OCI-LY3 (cell line): Measurements from ENCODE around the gene FAM117B.
"Not testable (repeated sequence)": the region's sequence is repeated elsewhere in the genome, so short reads cannot be mapped to it uniquely, and the experiment has no call there.

Experiments
- H2AFZ ChIP-seq: fragments of 200-600, 300-600 bp; shearing (Covaris generic); 2 replicates; pipeline ENCODE4 v1.6.0; 2014; ENCODE audit warnings: antibody characterized with exemption, low read depth, low read length
- H3K27ac ChIP-seq: fragments of 200-600, 300-600 bp; sonication (generic); 2 replicates; pipeline ENCODE4 v1.5.1; 2014; ENCODE audit warnings: mild to moderate bottlenecking, low read length, moderate library complexity, mixed read lengths
- H3K27me3 ChIP-seq: fragments of 200-600, 300-600 bp; sonication (generic); 2 replicates; pipeline ENCODE4 v1.6.1; 2014; ENCODE audit warnings: low read depth, low read length, mixed read lengths
- H3K36me3 ChIP-seq: fragments of 200-600, 300-600 bp; sonication (generic); replicated peaks from 2 replicates; pipeline ENCODE3; 2014; ENCODE audit warnings: low read depth, low read length, mixed read lengths
- H3K4me1 ChIP-seq: fragments of 300-600, 200-600 bp; sonication (generic); 2 replicates; pipeline ENCODE4 v1.6.1; 2014; ENCODE audit warnings: low read length, mixed read lengths
- H3K4me2 ChIP-seq: fragments of 200-600, 300-600 bp; sonication (generic); 2 replicates; pipeline ENCODE4 v1.6.1; 2014; ENCODE audit warnings: low read length, mixed read lengths
- H3K4me3 ChIP-seq: fragments of 300-600, 200-600 bp; sonication (generic); 2 replicates; pipeline ENCODE4 v1.5.1; 2014; ENCODE audit warnings: antibody characterized with exemption, mild to moderate bottlenecking, low read length, moderate library complexity
- H3K79me2 ChIP-seq: fragments of 300-600, 200-600 bp; shearing (Covaris generic); 2 replicates; pipeline ENCODE4 v1.6.1; 2014; ENCODE audit warnings: mild to moderate bottlenecking, low read length, mixed read lengths
- H3K9ac ChIP-seq: fragments of 300-600, 200-600 bp; shearing (Covaris generic); 2 replicates; pipeline ENCODE4 v1.6.0; 2014; ENCODE audit warnings: mild to moderate bottlenecking, low read length, moderate library complexity
- H3K9me3 ChIP-seq: fragments of 200-600, 300-600 bp; shearing (Covaris generic); 2 replicates; pipeline ENCODE4 v1.6.1; 2014; ENCODE audit warnings: low read length, mixed read lengths; ENCODE audit not compliant: insufficient read depth
- H4K20me1 ChIP-seq: fragments of 200-600, 300-600 bp; sonication (generic); 2 replicates; pipeline ENCODE4 v1.6.1; 2016; ENCODE audit warnings: low read length, mixed read lengths; ENCODE audit not compliant: insufficient read depth
- CTCF ChIP-seq: fragments of 200-600, 300-600 bp; sonication (generic); IDR thresholded peaks from 2 replicates; pipeline ENCODE4 v1.5.1; 2014; ENCODE audit warnings: antibody characterized with exemption, low read length, low read depth
- EZH2phosphoT487 ChIP-seq: fragments of 200-600 bp; shearing (Covaris generic); IDR thresholded peaks from 2 replicates; pipeline ENCODE4 v1.6.1; 2018; ENCODE audit warnings: antibody characterized with exemption, mixed run types, low read depth

The FAM117B gene

DNA sequence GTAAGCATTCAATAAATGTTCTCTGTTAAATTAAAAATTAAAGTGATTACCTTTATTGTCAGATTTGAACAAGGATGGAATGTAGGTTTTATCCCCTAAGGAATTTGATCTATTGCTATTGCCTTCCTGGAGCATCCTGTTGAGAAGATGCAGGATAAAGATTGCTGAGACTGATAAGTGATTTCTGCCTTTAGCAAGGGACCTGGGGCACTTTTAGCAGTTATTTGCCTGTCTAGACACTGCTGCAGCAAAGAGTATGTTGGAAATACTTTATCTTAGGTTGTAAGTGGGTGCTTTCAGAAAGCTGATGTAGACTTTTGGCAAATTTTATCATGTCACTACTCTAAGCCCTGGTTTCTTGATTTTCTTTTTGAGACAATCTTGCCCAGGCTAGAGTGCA lies 69.5 kb downstream of the FAM117B start:
- Histone ChIP-seq H3K36me3 (no peaks in the 10 kb centered on the region), H4K20me1 (0 out of 2 replicates have a peak, but pooled peaks cover 8% of the 10 kb centered on the region), H2AFZ (no peak overlapping the region), H3K27me3 (no peaks in the 10 kb centered on the region), H3K4me2 (no peak overlapping the region), H3K9ac (no peak overlapping the region), H3K4me1 (no peaks in the 10 kb centered on the region), H3K9me3 (no peaks in the 10 kb centered on the region), H3K27ac (no peak overlapping the region), H3K79me2 (0 out of 2 replicates have a peak, but pooled peaks cover 3% of the 10 kb centered on the region), H3K4me3 (no peak overlapping the region)
- no peak for TF ChIP-seq CTCF
- no peak for TF ChIP-seq EZH2phosphoT487

DNA sequence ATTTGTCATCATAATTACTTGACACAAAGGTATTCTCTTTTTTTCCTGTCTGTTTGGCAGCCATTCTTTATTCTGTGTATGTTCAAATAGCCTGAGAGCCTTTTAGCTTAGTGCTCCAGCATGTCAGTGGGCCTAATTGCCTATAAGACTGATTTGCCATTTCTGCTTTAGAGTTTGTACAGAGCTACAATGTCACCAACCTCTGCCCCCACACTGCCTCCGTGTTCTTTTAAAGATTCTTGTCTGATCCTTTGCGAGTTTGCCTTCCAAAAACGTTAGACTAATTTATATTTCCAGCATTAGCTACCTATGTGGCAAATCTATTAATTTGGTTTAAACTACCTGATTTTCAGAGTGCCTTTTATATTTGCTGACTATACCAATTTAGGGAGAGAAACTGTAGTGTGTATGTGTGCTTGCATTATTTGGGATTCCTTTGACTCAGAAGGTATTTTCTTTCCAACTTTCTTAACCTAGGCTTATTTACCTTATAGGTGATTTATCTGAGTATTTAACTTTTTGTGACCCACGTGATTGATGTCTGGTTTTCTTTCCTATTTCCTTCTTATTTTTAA lies 70.8 kb downstream of the FAM117B start:
- Histone ChIP-seq H3K79me2 (peaks cover 7% of the 10 kb centered on the region), H3K9ac (no peak overlapping the region), H3K36me3 (no peaks in the 10 kb centered on the region), H3K4me1 (no peaks in the 10 kb centered on the region), H2AFZ (no peak overlapping the region), H3K9me3 (no peaks in the 10 kb centered on the region), H3K27ac (no peak overlapping the region), H4K20me1 (0 out of 2 replicates have a peak, but pooled peaks cover 8% of the 10 kb centered on the region), H3K4me2 (no peak overlapping the region), H3K27me3 (no peaks in the 10 kb centered on the region), H3K4me3 (no peak overlapping the region)
- TF ChIP-seq CTCF (no peak), EZH2phosphoT487 (no peak)

DNA sequence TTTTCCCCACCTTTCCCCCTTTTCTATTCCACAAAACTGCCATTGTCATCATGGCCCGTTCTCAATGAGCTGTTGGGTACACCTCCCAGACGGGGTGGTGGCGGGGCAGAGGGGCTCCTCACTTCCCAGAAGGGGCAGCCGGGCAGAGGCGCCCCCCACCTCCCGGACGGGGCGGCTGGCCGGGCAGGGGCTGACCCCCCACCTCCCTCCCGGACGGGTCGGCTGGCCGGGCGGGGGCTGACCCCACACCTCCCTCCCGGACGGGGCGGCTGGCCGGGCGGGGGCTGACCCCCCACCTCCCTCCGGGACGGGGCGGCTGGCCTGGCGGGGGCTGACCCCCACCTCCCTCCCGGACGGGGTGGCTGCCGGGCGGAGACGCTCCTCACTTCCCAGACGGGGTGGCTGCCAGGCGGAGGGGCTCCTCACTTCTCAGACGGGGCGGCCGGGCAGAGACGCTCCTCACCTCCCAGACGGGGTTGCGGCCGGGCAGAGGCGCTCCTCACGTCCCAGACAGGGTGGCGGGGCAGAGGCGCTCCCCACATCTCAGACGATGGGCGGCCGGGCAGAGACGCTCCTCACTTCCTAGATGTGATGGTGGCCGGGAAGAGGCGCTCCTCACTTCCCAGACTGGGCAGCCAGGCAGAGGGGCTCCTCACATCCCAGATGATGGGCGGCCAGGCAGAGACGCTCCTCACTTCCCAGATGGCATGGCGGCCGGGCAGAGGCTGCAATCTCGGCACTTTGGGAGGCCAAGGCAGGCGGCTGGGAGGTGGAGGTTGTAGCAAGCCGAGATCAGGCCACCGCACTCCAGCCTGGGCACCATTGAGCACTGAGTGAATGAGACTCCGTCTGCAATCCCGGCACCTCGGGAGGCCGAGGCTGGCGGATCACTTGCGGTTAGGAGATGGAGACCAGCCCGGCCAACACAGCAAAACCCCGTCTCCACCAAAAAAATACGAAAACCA lies 80.5 kb downstream of the FAM117B start:
- not testable (repeated sequence) for H3K36me3 ChIP-seq, H3K4me1 ChIP-seq, H3K9ac ChIP-seq, H3K4me3 ChIP-seq, H3K27me3 ChIP-seq, H2AFZ ChIP-seq, H3K27ac ChIP-seq, H3K9me3 ChIP-seq, H4K20me1 ChIP-seq, H3K4me2 ChIP-seq
- H3K79me2 ChIP-seq = peaks cover 35% of the 10 kb centered on the region

- no peaks in the 10 kb centered on the region for H3K27me3 ChIP-seq
- TF ChIP-seq CTCF = no peak
- no peak for TF ChIP-seq EZH2phosphoT487
Measured at GRCh38 chr2:202716114-202716718, 81.4 kb downstream of the FAM117B start.

More at GRCh38 chr2:202716114-202716718, 81.4 kb downstream of the FAM117B start:
- H3K4me2 ChIP-seq = no peak overlapping the region
- no peaks in the 10 kb centered on the region for H3K36me3 ChIP-seq
- H3K4me1 ChIP-seq = no peaks in the 10 kb centered on the region
- peaks cover 29% of the 10 kb centered on the region for H3K79me2 ChIP-seq
- H3K9ac ChIP-seq = no peak overlapping the region
- H3K27ac ChIP-seq = no peak overlapping the region
- H3K9me3 ChIP-seq = peaks cover 4% of the 10 kb centered on the region; the same call in 1 of the 2 replicates
- H4K20me1 ChIP-seq = no peaks in the 10 kb centered on the region; the same call in 1 of the 2 replicates
- no peak overlapping the region for H3K4me3 ChIP-seq
- no peak overlapping the region for H2AFZ ChIP-seq
